Astrocyte of the cerebellum (primary cell): ENCODE results near the gene PROX2.

ENCODE experiments used
- DNase-seq: peaks from one replicate; pipeline ENCODE4 v3.0.0-alpha.2; 2011; ENCODE audit warnings: low read depth
- H3K4me3 ChIP-seq: 2 replicates; pipeline ENCODE4 v1.5.1; 2011; ENCODE audit warnings: mild to moderate bottlenecking, low read depth, low read length, moderate library complexity
- CTCF ChIP-seq: IDR thresholded peaks from 2 replicates; pipeline ENCODE4 v1.5.1; 2012; ENCODE audit warnings: low read length, low read depth, moderate library complexity, mild to moderate bottlenecking; ENCODE audit errors: missing control alignments
- in situ Hi-C: cut with HindIII; loops from 2 replicates; pipeline ENCODE4 v1.10.0; 2017; ENCODE audit warnings: low sequenced_read_pairs

PROX2 gene

GRCh38 chr14:74846168-74846567, 29.8 kb downstream of the PROX2 start:
- peak; percentile 67 for DNase-seq
- no peak for TF ChIP-seq CTCF
- in situ Hi-C loops: no loop called here
- H3K4me3 ChIP-seq: no peak overlapping the region

GRCh38 chr14:74843653-74844052, 32.3 kb downstream of the PROX2 start:
- no peak overlapping the region for H3K4me3 ChIP-seq
- TF ChIP-seq CTCF: no peak
- no peak for DNase-seq
- in situ Hi-C loops: no loop called here

GRCh38 chr14:74841230-74842207, 34.4 kb downstream of the PROX2 start:
- no peak overlapping the region for H3K4me3 ChIP-seq
- no peak for TF ChIP-seq CTCF
- in situ Hi-C loops: no loop called here
- DNase-seq: no peak

DNA sequence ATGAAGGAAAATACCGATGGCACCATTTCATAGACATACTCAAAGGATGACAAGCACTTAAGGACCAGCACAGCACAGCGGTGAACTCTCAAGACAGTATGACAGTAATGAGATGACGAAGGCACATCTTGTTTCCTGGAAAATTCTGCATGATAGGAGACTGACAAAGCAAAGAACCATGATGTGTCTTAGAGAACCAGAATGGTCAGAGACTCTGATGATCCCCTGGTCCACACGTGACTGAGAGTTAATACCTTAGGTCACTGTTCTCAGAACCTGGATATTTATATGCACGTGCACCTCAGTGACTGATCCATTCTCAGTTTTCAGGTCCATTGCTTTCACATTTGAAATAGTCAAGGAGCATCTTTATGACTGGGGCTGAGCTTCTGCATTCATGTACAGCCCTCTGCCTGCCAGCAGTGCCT, 35.3 kb downstream of the PROX2 start:
- no peak for DNase-seq
- in situ Hi-C loops: no loop called here
- H3K4me3 ChIP-seq: no peak overlapping the region
- TF ChIP-seq CTCF: no peak

GRCh38 chr14:74838166-74838565, 37.8 kb downstream of the PROX2 start:
- in situ Hi-C loops: no loop called here
- no peak for DNase-seq
- no peak overlapping the region for H3K4me3 ChIP-seq
- TF ChIP-seq CTCF: no peak

DNA sequence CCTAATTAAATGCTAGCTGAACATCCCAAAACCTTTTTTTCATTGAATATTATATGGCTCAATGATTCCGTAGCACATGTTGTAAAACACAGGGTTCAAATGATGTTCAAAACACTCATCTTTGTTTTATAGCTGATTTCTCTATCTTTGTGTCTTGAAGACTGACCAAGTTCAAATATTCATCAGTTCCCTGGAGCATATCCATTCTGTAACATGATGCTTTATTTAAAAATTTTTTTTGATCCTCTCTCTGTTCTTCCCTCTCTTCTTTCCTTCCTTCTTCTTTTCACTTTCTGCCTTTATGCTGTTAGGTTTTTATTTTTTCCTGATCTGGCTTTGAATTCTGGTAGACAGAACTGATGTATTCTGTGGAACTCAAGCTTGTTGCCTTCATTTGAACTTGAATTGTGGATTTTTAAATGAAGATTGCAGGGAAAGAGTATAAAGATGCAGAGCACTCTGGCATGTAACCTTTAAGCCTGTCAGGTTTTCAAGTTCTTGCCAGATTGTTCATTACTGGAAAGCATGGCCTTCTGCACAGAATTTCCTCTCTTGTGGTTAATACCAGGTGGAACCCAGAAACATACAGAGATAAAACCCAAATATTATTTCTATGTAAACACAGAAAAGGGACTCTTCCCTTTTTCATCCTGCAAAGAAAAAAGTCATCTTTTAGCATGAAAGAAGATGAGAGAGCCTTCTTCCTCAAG, 39.5 kb downstream of the PROX2 start:
- TF ChIP-seq CTCF: no peak
- in situ Hi-C loops: no loop called here
- DNase-seq: no peak
- H3K4me3 ChIP-seq: no peak overlapping the region
